Globus pallidus (tissue), 1 donor: ENCODE measurements around the gene UBTD1.
"Not testable (repeated sequence)": the region's sequence is repeated elsewhere in the genome, so short reads cannot be mapped to it uniquely, and the experiment has no call there.

Source experiments
- DNase-seq: peaks from one replicate; pipeline ENCODE4 v3.0.0-alpha.2; 2015; ENCODE audit warnings: low spot score

The UBTD1 gene

DNA sequence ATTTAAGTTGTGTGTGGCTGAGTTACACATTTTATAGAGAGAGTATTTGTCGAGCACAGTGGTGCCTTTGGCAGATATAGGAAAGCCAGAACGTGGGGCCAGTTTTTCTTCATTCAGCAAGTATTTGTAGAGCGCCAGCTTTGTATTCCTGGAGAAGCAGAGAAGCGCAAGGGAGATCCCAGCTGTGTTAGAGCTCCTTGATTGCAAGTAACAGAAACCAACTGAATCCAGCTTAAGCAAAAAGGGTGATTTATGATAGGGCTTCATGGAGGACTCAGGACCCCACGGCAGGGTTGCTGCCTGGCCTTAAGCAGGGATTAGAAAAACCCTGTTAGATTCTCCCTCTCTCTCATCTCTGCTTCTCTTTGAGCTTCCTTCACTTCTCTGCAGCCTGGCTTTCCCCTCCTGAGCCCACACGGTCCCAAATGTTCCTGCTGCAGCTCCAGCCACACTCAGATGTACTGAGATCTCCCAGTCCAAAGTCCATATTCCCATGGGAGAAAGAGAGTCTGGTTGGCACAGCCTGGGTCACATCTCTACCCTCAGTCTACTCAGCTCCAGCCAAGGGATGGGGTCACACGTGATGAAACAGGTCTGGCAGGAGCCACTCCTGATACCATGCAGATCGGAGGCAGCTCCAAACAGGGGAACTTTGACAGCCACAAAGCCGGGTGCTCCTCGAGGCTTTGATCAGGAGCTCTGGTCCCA, 16.7 kb downstream of the UBTD1 start:
- DNase-seq: no peak

DNA sequence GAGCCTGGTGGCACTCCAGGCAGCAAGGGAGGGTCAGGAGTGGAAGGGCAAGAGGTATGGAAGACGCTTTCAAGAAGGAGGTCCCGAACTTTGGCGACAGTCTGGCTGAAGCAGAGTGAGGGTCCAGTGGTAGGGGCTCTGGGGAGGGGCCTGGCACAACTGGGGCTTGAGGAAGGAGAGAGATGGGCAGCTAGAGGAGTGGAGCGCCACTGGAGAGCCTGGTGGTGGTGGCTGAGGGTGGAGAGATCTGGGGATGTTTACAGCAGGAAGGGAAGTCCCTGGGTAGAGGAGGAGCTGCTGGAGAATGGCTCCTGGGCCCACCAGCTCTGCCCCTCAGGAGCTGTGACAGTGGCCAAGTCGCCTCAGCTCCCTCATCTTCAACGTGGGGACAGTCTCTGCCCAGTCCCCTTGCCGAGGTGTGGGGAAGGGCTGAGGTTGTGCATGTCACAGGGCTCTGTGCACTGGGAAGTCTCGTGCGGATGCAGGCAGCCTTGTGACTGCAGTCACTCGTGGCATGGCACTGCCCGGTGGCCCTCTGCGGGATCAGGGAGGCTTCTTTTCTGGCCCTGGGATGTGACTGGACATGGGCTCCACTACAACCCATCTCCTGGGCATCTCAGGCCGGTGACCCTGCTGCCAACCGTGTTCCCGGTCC, 18.5 kb downstream of the UBTD1 start:
- no peak for DNase-seq

DNA sequence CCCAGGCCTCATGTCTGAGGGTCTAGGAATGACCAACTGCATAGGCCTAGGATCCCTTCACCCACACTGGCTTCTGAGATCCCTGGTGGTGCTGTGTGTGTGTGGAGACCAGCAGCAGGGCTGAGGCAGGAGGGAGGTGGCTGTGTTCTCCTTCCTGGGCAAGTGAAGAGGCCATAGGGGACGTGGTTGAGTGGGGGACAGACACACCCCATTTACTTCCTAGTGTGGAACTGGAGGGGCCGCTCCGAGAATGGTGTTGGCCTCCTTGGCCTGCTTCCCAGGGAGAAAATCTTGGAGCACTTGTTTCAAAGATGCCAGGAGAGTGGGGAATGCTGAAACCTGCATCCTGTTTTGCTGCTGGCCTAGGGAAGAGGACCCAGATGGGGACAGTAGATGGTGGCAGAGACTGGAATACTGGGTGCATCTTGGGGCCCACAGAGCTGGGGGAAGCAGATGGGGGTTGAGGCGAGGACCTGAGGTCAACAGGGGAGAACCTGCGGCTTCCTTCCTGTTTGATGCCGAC, 19.1 kb downstream of the UBTD1 start:
- no peak for DNase-seq

DNA sequence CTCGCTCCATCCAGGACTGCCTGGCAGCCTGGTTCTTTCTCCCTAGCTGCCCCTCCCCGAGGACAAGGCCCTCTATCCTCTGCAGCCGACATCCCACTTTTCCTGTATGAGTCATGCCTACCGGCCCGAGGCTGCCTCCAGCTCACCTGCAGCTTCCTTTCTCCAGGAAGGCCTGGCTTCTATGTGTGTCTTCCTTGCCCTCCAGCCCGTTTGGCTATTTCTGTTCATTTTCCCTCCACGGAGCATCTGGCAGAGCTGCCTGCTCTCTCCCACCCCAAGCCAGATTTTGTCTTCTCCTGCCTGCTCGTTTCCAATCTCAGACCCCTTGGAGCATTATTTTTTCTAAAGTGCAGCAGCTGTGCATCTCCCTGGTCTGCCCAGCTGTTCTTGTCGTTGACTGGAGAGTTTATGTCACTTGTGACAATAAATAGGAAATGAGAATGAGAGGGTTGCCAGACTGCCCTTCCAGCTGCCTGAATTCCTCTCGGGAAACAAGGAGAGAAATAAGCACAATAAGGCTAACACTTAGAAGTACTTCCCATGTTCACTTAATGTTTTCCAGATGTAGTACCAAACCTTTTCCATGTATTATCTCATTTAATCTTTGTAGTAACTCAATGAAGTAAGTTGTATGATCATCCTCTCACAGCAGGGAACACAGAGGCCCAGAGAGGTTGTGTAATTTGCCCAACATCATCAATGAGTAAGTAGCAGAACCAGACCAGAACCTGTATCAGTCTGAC, 19.7 kb downstream of the UBTD1 start:
- no peak for DNase-seq

DNA sequence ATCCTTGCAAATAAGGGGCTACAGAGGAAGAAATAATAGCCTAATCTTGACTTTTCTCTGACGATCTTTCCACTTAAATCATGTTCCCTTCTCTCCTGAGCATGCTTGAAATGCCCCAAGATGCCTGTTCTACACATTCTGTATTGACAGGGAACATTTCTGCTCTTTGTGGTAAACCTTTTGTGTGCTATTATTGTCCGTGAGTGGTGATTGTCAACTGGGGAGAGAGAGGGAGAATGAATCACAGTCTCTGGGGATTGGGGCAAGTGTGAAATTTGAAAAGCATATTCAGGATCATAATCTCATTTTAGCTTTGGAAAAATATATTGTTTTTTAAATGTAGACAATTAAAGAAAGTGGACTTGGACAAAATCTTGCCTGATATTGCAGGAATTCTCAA, 20.6 kb downstream of the UBTD1 start:
- DNase-seq: no peak

DNA sequence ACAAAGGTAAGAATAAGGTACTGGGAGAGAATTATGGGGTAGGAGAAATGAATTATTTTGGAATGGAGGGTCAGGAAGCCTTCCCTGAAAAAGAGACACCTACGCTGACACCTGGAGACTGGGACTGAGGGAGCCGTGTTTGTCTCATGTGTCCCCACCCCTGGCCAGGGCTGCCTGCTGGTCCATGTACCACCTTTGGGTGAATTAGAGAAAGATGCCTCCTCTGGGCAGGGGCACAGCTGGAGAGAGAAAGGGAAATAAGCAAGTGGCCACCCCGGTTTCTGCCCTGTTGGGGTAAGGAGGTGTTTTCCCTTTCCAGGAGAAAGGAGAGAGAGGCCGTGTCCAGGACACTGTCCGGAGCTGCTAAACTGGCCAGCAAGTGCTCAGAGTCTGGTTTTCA, 21.8 kb downstream of the UBTD1 start:
- DNase-seq: no peak

DNA sequence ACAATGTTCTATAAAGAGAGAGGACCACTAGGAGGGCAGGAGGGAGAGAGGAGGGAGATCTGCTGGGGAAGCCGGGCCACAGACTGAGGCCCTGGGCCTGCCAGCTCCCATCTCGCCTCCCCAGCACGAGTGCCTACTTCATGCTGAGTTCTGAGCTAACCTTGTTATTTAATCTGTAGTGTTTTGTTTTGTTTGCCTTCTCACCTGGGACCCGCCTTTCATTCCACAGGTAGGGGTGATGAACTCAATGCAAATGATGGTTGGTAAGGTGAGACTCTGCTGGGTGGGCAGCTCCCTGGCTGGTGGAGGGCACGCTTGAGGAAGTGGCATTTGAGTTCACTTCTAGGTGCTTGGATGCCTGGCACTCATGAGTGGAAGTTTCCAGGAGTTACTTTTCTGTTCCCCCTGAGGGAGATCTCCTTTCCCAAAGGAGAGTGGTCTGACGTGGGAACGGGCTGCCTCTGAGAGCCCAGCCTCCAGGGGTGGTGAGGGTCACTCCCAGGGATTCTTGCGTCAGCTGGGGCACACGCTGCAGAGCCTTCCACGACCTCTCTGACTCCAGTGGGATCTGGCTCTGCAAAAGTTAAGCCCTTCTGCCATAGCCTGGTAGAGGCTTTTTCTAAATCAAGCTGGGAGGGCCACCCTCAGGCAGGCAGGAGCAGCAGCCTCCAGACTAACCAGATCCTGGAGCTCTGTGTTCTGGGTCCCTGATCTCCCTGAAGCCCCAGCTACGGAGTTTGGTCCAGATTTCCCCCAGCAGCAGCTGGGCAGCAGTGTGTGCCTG, 22.4 kb downstream of the UBTD1 start:
- no peak for DNase-seq

DNA sequence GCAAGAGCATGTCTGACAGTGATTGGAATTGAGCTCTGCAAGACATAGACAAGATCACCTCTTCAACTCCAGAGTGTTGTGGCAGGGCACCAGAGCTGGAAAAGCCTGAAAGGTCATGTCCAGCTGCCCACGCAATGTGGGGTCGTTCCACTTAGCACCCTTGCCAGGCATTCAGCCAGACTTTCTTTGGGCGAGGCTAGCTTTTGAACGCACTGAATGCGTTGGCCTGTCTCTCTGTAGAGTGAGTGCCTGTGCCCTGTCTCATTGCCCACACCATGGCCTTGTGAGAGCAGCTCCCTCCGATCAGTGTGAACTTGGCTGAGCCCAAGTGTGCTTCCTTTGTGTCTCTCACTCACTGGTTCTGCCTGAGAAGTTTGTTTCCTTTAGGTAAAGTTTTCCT, 23.3 kb downstream of the UBTD1 start:
- no peak for DNase-seq

DNA sequence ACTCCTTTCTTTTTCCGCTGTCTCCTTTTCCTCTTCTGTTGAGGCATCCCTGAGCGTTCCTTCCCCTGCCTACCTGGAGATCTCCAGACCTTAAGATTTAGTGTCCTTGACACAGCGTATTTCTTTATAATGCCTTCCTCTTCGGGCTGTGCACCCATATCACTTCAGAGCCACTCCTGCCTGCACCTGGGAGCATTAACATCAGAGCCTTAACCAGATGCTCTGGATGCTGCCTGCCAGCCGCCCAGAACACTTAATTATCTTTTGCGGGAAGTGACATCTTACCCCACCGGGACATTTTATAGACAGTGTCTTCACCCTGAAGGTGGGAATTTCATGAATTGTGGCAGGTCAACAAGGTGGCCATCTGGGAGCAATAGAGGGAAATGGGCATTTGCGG, 24.2 kb downstream of the UBTD1 start:
- no peak for DNase-seq

DNA sequence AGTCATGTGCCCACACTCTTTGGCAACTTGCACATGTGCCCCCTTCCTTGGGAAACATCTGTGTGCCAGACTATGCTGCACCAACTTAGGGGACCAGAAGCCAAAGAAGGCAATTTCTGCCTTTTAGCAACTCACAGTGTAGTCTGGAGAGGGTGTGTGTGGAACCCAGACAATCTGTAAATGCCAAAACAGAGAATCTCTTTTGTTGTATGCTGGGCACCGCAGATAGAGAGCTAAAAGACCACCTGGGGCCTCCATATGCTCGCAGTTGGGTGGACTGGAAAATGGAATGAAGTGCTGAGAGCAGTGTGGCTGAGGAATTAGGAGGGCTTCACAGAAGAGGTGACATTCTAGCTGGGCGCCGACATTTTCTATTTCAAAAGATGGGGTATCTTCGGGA, 26.4 kb downstream of the UBTD1 start:
- DNase-seq: no peak

DNA sequence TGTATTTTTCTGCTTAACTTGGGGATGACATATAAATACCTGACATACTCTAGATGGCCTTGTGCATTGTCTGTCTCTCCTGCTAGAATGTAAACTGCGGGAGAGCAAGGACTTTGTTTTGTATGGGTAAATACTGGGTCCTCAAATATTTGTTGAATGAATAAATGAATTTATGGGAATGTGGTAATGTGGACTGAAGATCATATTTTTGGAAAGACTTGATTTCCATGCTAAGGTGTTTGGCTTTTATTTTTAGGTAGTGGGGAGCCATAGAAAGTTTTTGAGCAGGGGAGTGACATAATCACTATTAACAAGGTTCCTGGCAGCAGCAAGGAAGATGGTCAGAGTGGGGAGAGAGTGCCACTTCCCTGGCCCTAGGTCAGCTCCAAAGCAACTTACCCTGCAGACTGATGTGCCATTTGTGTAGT, 27.0 kb downstream of the UBTD1 start:
- DNase-seq: no peak

DNA sequence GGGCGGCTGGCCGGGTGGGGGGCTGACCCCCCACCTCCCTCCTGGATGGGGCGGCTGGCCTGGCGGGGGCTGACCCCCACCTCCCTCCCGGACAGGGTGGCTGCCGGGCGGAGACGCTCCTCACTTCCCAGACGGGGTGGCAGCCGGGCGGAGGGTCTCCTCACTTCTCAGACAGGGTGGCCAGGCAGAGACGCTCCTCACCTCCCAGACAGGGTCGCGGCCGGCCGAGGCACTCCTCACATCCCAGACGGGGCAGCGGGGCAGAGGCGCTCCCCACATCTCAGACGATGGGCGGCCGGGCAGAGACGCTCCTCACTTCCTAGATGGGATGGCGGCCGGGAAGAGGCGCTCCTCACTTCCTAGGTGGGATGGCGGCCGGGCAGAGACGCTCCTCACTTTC, 30.2 kb downstream of the UBTD1 start:
- DNase-seq: not testable (repeated sequence)

DNA sequence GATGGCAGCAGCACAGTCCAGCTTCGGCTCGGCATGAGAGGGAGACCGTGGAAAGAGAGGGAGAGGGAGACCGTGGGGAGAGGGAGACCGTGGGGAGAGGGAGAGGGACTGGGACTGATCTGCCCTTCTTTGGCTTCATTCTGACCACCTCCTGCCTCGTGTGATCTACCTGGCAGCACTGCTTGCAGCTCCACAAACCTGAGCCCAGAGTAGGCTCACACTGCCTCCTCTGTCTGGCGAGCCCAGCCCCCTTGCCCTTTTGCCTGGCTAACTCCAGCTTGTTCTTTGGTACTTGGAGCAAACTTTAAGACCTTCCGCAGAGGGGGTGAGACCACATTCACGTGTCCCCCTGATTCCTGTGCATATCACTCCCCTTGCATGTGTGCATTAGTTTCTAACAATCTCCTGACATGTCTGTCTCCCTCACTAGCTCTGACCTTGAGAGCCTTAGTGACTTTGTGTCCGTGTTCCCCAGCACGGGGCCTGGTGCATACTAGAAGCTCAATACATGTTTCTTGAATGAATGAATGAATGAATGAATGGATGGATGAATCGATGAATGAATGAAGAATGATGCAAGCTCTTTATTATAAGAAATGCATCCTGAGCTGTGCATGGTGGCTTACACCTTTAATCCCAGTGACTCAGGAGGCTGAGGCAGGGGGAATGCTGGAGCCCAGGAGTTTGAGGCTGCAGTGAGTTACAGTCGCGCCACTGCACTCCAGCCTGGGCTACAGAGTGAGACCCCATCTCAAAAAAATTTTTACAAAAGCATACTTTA, 31.2 kb downstream of the UBTD1 start:
- no peak for DNase-seq

DNA sequence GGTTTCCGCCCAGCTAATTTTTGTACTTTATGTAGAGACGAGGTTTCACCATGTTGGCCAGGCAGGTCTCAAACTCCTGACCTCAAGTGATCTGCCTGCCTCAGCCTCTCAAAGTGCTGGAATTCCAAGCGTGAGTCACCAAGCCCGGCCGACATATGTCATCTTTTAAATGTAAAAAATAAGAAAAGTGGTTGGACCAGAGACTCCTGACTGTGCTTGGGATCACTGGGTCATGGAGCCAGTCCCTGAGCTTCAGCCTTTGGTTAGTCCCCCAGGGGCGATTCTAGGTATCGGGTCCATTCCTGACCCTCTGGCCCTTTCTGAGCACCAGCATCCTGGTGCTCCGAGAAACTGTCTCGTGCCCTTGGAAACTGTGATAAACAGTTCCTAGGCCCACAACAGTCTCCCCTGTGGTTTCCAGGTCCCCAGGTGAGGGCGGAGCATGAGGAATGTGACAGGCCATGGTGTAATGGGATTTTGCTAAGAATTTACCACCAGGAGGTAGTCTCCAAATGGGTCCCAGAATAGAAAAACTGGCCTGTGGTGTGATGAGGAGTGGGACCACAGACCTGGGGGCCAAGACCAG, 32.8 kb downstream of the UBTD1 start:
- DNase-seq: no peak

DNA sequence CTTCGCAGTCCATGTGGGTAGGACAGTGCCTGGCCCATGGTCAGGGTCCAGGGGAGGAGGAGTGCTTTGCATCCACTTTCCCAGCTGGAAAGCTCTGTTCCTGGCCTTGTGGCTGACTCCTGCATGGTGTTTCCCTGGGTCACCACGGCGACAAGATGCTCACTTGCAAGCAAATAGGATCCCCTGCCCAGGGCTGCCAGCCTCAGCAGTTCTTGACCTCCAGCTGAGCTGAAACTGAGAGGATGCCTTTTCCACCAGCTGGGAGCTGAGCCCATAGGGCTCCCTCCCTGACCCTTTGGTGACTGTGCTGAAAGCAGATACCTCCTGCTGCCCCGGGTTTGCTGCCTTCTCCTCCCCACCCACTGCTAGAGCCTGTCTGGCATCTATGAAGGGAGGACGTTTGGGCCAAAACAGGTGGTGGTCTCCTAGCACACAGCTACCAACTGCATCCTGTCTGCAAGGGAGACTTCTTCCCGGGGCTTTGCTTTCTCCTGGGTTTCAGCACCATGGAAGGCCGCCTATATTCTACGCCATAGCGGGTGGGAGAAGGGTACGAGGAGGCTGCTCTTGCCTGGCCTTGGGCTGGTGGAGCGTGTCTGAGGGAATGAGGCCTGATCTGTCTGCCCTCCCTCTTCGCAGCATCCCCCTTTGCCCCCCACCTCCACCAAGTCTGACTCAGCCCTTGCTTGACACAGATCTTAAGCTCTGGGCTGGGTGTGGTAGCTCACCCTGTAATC, 34.4 kb downstream of the UBTD1 start:
- no peak for DNase-seq

DNA sequence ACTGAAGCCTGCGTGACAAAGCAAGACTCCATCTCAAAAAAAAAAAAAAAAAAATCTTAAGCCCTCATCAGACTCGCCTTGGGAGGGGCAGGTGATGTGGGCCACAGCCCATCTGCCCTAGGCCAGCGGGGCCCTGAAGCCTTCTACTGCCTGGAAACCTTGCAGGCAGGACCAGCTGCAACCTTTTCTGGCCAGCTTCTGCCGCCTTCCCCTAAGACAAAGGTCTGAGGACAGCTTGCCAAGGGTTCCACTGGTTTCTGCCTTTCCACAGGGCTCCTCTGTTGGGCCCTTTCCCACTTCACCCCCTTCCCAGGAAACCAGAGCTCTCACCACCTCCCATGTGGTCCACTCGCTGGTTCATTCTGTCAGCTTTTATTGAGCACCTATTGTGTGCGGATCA, 35.2 kb downstream of the UBTD1 start:
- no peak for DNase-seq

DNA sequence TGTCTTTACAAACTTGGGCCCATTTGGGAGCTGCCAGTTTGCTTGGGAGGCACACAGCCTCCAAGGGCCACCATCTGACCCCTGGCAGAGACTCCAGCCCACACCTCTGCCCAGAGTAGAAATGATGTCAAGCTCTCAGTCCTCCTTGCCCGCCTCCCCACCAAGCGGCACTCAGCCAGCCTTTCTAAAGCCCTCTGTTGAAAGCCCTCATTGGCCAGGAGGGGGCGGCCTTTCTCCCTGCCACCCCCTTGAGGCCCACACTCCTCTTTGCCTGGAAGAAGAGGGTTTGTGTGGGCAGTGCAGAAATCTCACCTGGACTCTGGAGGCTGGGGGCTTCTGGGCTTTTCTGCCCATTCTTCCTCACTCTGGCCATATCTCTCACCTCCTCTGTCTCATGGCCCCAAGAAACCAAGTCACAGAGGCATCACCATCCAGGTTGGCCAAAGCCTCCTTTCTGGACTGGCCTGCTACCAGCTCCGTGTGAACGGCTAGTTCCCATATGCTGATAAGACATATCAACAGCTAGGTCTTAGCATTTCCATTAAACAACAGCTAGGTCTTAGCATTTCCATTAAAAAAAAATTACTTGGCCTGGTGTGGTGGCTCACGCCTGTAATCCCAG, 36.1 kb downstream of the UBTD1 start:
- DNase-seq: peak; percentile 77

DNA sequence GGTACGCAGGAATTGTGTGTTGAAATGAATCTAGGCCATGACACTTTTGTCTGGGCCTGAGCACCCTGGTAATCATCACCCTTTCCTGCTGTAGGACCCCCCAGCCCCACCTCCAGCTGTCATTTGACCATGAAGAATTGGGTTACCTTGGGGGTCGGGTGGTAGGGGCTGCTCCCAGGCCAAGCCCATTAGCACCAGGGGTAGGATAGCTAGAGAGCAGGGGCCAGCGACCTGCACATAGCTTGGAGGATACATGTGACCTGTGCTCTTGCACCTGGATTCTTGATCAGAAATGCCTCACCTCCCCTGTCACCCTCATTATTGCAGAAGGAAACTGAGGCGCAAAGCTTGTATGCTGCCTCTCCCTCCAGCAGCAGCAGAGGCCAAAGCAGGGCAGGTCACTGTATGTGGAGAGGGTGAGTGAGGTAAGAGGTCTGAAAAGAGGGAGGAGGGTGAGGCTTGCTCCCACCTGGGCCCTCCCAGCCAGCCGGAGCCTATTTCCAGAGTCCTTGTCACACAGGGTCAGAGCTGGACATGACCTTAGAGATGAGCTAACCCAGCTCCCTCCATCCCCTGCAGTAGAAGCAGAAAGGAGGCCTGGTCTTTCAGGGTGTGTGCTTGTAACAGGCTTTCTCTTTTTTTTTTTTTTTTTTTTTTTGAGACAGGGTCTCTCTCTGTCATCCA, 38.6 kb downstream of the UBTD1 start:
- no peak for DNase-seq

DNA sequence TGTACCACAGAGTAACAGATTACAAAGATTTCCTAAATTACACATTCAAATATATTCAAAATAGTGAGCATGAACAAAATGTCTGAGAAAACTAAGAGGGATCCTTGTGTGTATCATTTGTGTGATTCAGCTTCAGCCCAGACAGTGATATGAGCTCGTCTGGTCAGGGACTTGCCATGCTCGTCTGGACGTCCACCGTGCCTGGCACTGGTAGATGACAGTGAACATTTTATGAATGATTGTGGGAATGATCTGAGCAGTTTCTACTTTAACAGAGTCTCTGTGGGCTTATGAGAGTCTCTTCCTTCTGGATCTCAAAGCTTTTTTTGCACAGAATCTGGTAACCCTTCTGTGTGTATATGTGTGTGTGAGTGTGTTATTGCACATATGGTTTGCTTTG, 39.7 kb downstream of the UBTD1 start:
- peak; percentile 44 for DNase-seq
